Measurements from ENCODE around the gene AHNAK2. TPM values are rescaled to one million over a fixed set of nuclear protein-coding genes. Genes with fewer than 3 reads are reported as not detected.
A peak's percentile ranks its signal among the peaks of the same experiment; 100 is the strongest.

Gene AHNAK2
- total RNA-seq, 4 donors from 2014 or later: 44.9 to 175 (median 71.7) TPM

DNA sequence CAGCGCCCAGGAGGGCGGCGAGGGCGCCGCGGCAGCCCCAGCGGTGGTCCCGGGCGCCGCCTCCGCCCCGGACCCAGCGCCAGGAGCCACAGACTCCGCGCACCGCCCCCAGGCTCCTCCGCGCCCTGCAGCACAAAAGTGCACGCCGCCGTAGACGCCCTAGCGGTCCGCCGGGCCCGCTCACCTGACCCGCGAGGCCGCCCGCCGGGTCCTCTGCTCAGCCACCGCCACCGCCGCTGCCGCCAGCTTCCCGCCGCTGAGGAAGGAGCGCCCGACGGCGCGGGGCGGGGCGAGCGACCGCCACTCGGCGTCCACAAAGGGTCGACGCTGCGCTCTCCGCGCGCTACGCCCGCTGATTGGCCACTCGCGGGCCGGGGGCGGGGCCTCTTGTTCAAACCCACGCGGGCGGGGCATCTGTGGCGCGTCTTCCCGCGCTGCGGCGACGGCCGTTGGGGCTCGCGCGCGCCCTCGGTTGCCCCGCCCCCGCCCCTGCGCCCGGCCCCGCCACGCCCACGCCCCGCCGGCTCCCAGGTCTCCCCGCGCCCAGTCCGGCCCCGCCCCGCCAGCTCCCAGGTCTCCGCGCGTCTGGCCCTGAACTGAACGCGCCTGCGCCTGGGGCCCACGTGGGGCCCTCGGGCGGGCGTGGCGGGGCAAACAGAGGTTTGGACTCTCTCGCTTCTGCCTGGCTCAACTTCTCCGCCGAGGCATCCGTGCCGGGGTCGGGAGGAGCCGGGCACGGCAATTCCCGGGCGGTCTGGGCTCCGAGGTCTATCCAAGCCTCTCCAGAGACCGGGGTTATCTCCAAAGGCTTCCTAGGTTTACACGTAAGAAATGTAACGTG, 42.9 kb upstream of the AHNAK2 start, which contains the start of gene CDCA4:
Gene CDCA4, minus strand, starts transcription at position 269 of the 841 bp plus-strand sequence. CDS start 9,154 bp downstream, outside the sequence.
- Histone ChIP-seq H3K27ac (peak within 1 kb of the TSS; percentile 74 to 82), H3K36me3 (no peaks in the 10 kb centered on the region), H3K4me1 (peaks cover 0 to 12% of the 10 kb centered on the region in 2 donors), H3K27me3 (no peaks in the 10 kb centered on the region), H3K4me3 (peak within 1 kb of the TSS; percentile 67 to 95), H3K9me3 (no peaks in the 10 kb centered on the region)
- intact Hi-C loops (cut with DNase I; ENCODE audit: low total_unique reads): loop anchor here (5.0 kb wide), 1 partner anchor 44 kb away; the partner anchor contains the start of gene AHNAK2
- TF ChIP-seq CTCF (IDR thresholded peaks at IDR 0.05): peak in 2 of 4 experiments; percentile 21 to 45
- TF ChIP-seq POLR2A (IDR thresholded peaks at IDR 0.05): peak; percentile 73 to 81
- DNase-seq: peak; percentile 96 to 98

GRCh38 chr14:105019861-105020814, 42.0 kb upstream of the AHNAK2 start:
- Histone ChIP-seq H3K36me3 (no peaks in the 10 kb centered on the region), H3K27me3 (no peaks in the 10 kb centered on the region), H3K27ac (peak overlapping the region; percentile 55 to 76), H3K4me1 (peaks cover 0 to 12% of the 10 kb centered on the region in 2 donors), H3K9me3 (no peaks in the 10 kb centered on the region), H3K4me3 (peak overlapping the region; percentile 44 to 95)
- DNase-seq: peak in 1 of 2 donors; percentile 40
- intact Hi-C loops (cut with DNase I; ENCODE audit: low total_unique reads): loop anchor here (5.0 kb wide), 1 partner anchor 43 kb away; the partner anchor contains the start of gene AHNAK2
- TF ChIP-seq POLR2A (IDR thresholded peaks at IDR 0.05): no peak
- TF ChIP-seq CTCF (IDR thresholded peaks at IDR 0.05): no peak

DNA sequence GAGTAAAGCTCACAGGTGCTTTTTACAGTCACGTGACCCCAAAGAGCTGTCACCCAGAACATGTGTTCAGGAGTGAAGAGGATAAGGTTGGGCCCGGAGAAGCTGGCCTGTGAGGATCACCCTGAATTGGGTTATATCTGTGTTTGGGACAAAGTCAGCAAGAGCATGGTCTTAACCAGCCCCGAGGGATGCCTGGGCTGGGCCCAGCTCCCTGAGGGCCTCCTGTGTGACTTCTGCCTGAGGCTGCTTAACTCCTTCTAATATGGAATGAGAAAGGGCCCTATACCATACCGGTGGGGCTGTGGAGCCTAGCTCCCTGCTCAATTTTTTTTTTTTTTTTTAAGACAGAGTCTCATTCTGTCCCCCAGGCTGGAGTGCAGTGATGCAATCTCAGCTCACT, 40.2 kb upstream of the AHNAK2 start:
- no peak overlapping the region for H3K4me3 ChIP-seq
- H3K4me1 ChIP-seq: peaks cover 0 to 12% of the 10 kb centered on the region in 2 donors
- no peak for DNase-seq
- no peaks in the 10 kb centered on the region for H3K9me3 ChIP-seq
- no peak for TF ChIP-seq CTCF (IDR thresholded peaks at IDR 0.05)
- TF ChIP-seq POLR2A (IDR thresholded peaks at IDR 0.05): no peak
- no peaks in the 10 kb centered on the region for H3K27me3 ChIP-seq
- no peak overlapping the region for H3K27ac ChIP-seq
- intact Hi-C loops (cut with DNase I; ENCODE audit: low total_unique reads): no loop called here
- no peaks in the 10 kb centered on the region for H3K36me3 ChIP-seq

DNA sequence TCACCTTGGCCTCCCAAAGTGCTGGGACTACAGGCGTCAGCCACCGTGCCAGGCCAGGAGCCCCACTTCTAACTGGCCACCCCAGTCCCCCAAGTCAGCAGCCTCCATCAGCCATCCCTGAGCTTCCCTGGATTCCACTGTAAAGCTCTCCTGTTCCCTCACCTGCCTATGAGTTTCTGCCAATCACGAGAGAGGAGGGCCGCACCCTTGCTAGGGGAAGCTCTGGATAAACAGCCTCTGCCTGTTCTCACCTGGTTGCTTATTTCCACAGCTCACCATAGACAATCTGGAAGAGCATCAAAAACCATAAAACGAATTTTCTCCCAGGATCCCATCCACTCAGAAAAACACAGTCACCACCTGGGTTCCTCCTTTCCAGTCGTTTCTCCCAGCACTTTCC, 37.7 kb upstream of the AHNAK2 start:
- no peaks in the 10 kb centered on the region for H3K9me3 ChIP-seq
- no peaks in the 10 kb centered on the region for H3K36me3 ChIP-seq
- H3K27me3 ChIP-seq: no peaks in the 10 kb centered on the region
- no peak overlapping the region for H3K4me3 ChIP-seq
- H3K4me1 ChIP-seq: peaks cover 0 to 12% of the 10 kb centered on the region in 2 donors
- intact Hi-C loops (cut with DNase I; ENCODE audit: low total_unique reads): no loop called here
- DNase-seq: no peak
- no peak for TF ChIP-seq CTCF (IDR thresholded peaks at IDR 0.05)
- TF ChIP-seq POLR2A (IDR thresholded peaks at IDR 0.05): no peak
- H3K27ac ChIP-seq: no peak overlapping the region
